HFF-Myc (cell line): Measurements from ENCODE around the gene PNPLA6.

Source experiments
- DNase-seq: peaks from one replicate; pipeline ENCODE4 v3.0.0-alpha.2; 2011; ENCODE audit warnings: low read depth; ENCODE audit errors: extremely low read depth
- H3K4me3 ChIP-seq: replicated peaks from 2 replicates; pipeline ENCODE4 v1.5.1; 2011; ENCODE audit warnings: low read depth, mild to moderate bottlenecking, control low read depth, low read length
- CTCF ChIP-seq: IDR thresholded peaks from 2 replicates; pipeline ENCODE4 v1.5.1; 2012; ENCODE audit warnings: mild to moderate bottlenecking, low read depth, low read length, control low read depth; ENCODE audit errors: missing control alignments

The PNPLA6 gene

DNA sequence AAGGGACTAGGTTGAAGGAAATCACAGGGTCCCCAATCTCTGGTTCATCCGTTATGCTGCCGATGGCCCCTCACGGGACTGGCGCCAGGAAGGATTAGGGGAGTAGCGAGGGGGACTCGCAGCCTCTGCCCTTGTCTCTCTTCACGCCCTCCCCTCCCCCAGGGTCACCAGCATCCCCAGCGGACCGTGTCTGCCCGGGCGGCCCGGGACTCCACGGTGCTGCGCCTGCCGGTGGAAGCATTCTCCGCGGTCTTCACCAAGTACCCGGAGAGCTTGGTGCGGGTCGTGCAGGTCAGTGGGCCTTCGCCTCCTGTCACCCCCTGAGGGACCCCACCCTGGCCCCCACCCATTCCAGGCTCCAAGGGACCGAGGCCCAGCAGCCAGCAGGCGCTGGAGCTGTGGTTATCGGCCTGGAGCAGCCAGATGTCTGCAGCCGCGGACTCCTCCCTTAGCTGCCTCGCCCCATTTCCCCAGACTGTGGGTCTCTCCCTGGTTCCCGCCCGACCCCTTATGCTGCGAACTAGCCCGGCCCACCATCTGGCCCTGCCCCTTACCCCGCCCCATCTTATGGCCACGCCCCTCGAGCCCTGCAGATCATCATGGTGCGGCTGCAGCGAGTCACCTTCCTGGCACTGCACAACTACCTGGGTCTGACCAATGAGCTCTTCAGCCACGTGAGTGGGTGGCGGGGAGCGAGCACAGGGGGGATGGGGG, 5.4 kb downstream of the PNPLA6 start:
- no peak overlapping the region for H3K4me3 ChIP-seq
- no peak for TF ChIP-seq CTCF
- no peak for DNase-seq

DNA sequence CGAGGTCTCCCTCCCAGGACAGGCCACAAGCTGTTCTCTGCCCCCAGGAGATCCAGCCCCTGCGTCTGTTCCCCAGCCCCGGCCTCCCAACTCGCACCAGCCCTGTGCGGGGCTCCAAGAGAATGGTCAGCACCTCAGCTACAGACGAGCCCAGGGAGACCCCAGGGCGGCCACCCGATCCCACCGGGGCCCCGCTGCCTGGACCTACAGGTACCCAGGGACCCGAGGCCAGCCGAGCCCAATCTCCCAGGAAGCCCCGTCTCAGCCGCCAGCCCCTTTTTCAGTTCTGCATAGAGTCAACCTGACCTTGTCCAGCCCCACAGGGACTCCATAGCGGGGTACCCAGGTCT, 5.9 kb downstream of the PNPLA6 start:
- no peak for TF ChIP-seq CTCF
- no peak overlapping the region for H3K4me3 ChIP-seq
- no peak for DNase-seq

GRCh38 chr19:7541828-7542443, 6.4 kb downstream of the PNPLA6 start:
- H3K4me3 ChIP-seq: no peak overlapping the region
- no peak for DNase-seq
- TF ChIP-seq CTCF: no peak

GRCh38 chr19:7542556-7543348, 7.2 kb downstream of the PNPLA6 start:
- no peak for TF ChIP-seq CTCF
- H3K4me3 ChIP-seq: no peak overlapping the region
- no peak for DNase-seq

- no peak overlapping the region for H3K4me3 ChIP-seq
- TF ChIP-seq CTCF: no peak
- no peak for DNase-seq
These were observed 9.1 kb downstream of the PNPLA6 start for GRCh38 chr19:7544626-7545025.

DNA sequence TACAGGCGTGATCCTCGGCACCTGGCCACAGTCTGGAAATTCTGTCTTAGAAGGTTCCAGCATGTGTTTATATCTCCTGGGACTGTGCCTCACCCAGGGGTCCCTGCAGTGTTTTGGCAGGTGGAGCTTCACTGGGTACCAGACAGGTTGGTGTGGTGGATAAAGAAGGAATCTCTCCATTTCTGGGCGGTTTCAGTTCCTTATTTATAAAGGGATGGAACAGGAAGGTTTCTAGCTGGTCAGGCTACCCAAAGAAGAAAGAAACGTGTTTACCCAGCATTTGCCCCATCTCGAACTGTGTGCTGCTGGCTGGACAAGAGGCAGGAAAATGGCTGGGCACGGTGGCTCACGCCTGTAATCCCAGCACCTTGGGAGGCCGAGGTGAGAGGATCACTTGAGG, 9.8 kb downstream of the PNPLA6 start:
- no peak for DNase-seq
- TF ChIP-seq CTCF: no peak
- H3K4me3 ChIP-seq: no peak overlapping the region
